Measurements from ENCODE around the gene PNPLA2.

Gene PNPLA2

GRCh38 chr11:776561-777287 lies 42.0 kb upstream of the PNPLA2 start:
- H3K27ac ChIP-seq (ENCODE audit: low read depth, low read length): peak overlapping the region; percentile 85
- H3K36me3 ChIP-seq (ENCODE audit: control insufficient read depth, insufficient read depth, low read length): peaks cover 37% of the 10 kb centered on the region
- peaks cover 20% of the 10 kb centered on the region for H3K4me1 ChIP-seq (ENCODE audit: control insufficient read depth, insufficient read depth, low read length)

GRCh38 chr11:777288-778255 lies 41.1 kb upstream of the PNPLA2 start, which contains the start of gene GATD1:
Gene GATD1 (minus strand): TSS chr11:777487. CDS start chr11:777462, 25 bp downstream.
- peaks cover 29% of the 10 kb centered on the region for H3K36me3 ChIP-seq (ENCODE audit: control insufficient read depth, insufficient read depth, low read length)
- no peaks in the 10 kb centered on the region for H3K27me3 ChIP-seq (ENCODE audit: control insufficient read depth, insufficient read depth, low read length)
- peaks cover 27% of the 10 kb centered on the region for H3K4me1 ChIP-seq (ENCODE audit: control insufficient read depth, insufficient read depth, low read length)
- no peaks in the 10 kb centered on the region for H3K9me3 ChIP-seq (ENCODE audit: control insufficient read depth, insufficient read depth, low read depth, low read length)
- H3K4me3 ChIP-seq (ENCODE audit: low read depth, low read length): peak within 1 kb of the TSS; percentile 96
- H3K27ac ChIP-seq (ENCODE audit: low read depth, low read length): peak within 1 kb of the TSS; percentile 86
- peak within 1 kb of the TSS; percentile 93 for H3K9ac ChIP-seq (ENCODE audit: low read length)

More at GRCh38 chr11:776561-777287, 42.0 kb upstream of the PNPLA2 start:
- H3K4me3 ChIP-seq (ENCODE audit: low read depth, low read length): peak overlapping the region; percentile 96
- no peaks in the 10 kb centered on the region for H3K27me3 ChIP-seq (ENCODE audit: control insufficient read depth, insufficient read depth, low read length)
- peak overlapping the region; percentile 93 for H3K9ac ChIP-seq (ENCODE audit: low read length)
- no peaks in the 10 kb centered on the region for H3K9me3 ChIP-seq (ENCODE audit: control insufficient read depth, insufficient read depth, low read depth, low read length)

- H3K9me3 ChIP-seq (ENCODE audit: control insufficient read depth, insufficient read depth, low read depth, low read length): no peaks in the 10 kb centered on the region
- H3K27me3 ChIP-seq (ENCODE audit: control insufficient read depth, insufficient read depth, low read length): no peaks in the 10 kb centered on the region
- peaks cover 38% of the 10 kb centered on the region for H3K4me1 ChIP-seq (ENCODE audit: control insufficient read depth, insufficient read depth, low read length)
- H3K27ac ChIP-seq (ENCODE audit: low read depth, low read length): no peak overlapping the region
- no peak overlapping the region for H3K4me3 ChIP-seq (ENCODE audit: low read depth, low read length)
- peaks cover 15% of the 10 kb centered on the region; the same call in 1 of the 2 replicates for H3K36me3 ChIP-seq (ENCODE audit: control insufficient read depth, insufficient read depth, low read length)
- H3K9ac ChIP-seq (ENCODE audit: low read length): no peak overlapping the region
These were observed 39.4 kb upstream of the PNPLA2 start for GRCh38 chr11:778976-779954.

- Histone ChIP-seq H3K4me3 (ENCODE audit: low read depth, low read length) (no peak overlapping the region), H3K9me3 (ENCODE audit: control insufficient read depth, insufficient read depth, low read depth, low read length) (no peaks in the 10 kb centered on the region), H3K36me3 (ENCODE audit: control insufficient read depth, insufficient read depth, low read length) (peaks cover 12% of the 10 kb centered on the region; the same call in 1 of the 2 replicates), H3K27ac (ENCODE audit: low read depth, low read length) (no peak overlapping the region), H3K9ac (ENCODE audit: low read length) (no peak overlapping the region), H3K27me3 (ENCODE audit: control insufficient read depth, insufficient read depth, low read length) (no peaks in the 10 kb centered on the region), H3K4me1 (ENCODE audit: control insufficient read depth, insufficient read depth, low read length) (peaks cover 36% of the 10 kb centered on the region)
These were observed 38.7 kb upstream of the PNPLA2 start for GRCh38 chr11:779955-780532.

- peaks cover 30% of the 10 kb centered on the region for H3K4me1 ChIP-seq (ENCODE audit: control insufficient read depth, insufficient read depth, low read length)
- H3K36me3 ChIP-seq (ENCODE audit: control insufficient read depth, insufficient read depth, low read length): peaks cover 11% of the 10 kb centered on the region; the same call in 1 of the 2 replicates
- H3K27me3 ChIP-seq (ENCODE audit: control insufficient read depth, insufficient read depth, low read length): no peaks in the 10 kb centered on the region
- H3K9me3 ChIP-seq (ENCODE audit: control insufficient read depth, insufficient read depth, low read depth, low read length): no peaks in the 10 kb centered on the region
- H3K9ac ChIP-seq (ENCODE audit: low read length): no peak overlapping the region
- no peak overlapping the region for H3K4me3 ChIP-seq (ENCODE audit: low read depth, low read length)
- no peak overlapping the region for H3K27ac ChIP-seq (ENCODE audit: low read depth, low read length)
These were observed 36.2 kb upstream of the PNPLA2 start for GRCh38 chr11:782264-783174.

GRCh38 chr11:783581-784015 lies 35.1 kb upstream of the PNPLA2 start:
- Histone ChIP-seq H3K36me3 (ENCODE audit: control insufficient read depth, insufficient read depth, low read length) (peaks cover 11% of the 10 kb centered on the region; the same call in 1 of the 2 replicates), H3K9ac (ENCODE audit: low read length) (no peak overlapping the region), H3K4me1 (ENCODE audit: control insufficient read depth, insufficient read depth, low read length) (peaks cover 24% of the 10 kb centered on the region), H3K9me3 (ENCODE audit: control insufficient read depth, insufficient read depth, low read depth, low read length) (no peaks in the 10 kb centered on the region), H3K27me3 (ENCODE audit: control insufficient read depth, insufficient read depth, low read length) (no peaks in the 10 kb centered on the region), H3K27ac (ENCODE audit: low read depth, low read length) (no peak overlapping the region), H3K4me3 (ENCODE audit: low read depth, low read length) (peak overlapping the region; percentile 36)

- Histone ChIP-seq H3K4me1 (ENCODE audit: control insufficient read depth, insufficient read depth, low read length) (peaks cover 32% of the 10 kb centered on the region), H3K9me3 (ENCODE audit: control insufficient read depth, insufficient read depth, low read depth, low read length) (no peaks in the 10 kb centered on the region), H3K4me3 (ENCODE audit: low read depth, low read length) (no peak overlapping the region), H3K36me3 (ENCODE audit: control insufficient read depth, insufficient read depth, low read length) (no peaks in the 10 kb centered on the region), H3K9ac (ENCODE audit: low read length) (no peak overlapping the region), H3K27me3 (ENCODE audit: control insufficient read depth, insufficient read depth, low read length) (peaks cover 4% of the 10 kb centered on the region; the same call in 1 of the 2 replicates), H3K27ac (ENCODE audit: low read depth, low read length) (no peak overlapping the region)
These were observed 32.3 kb upstream of the PNPLA2 start for GRCh38 chr11:786235-787083.

- Histone ChIP-seq H3K27ac (ENCODE audit: low read depth, low read length) (no peak overlapping the region), H3K9me3 (ENCODE audit: control insufficient read depth, insufficient read depth, low read depth, low read length) (no peaks in the 10 kb centered on the region), H3K36me3 (ENCODE audit: control insufficient read depth, insufficient read depth, low read length) (no peaks in the 10 kb centered on the region), H3K9ac (ENCODE audit: low read length) (no peak overlapping the region), H3K4me3 (ENCODE audit: low read depth, low read length) (no peak overlapping the region), H3K27me3 (ENCODE audit: control insufficient read depth, insufficient read depth, low read length) (peaks cover 4% of the 10 kb centered on the region; the same call in 1 of the 2 replicates), H3K4me1 (ENCODE audit: control insufficient read depth, insufficient read depth, low read length) (peaks cover 24% of the 10 kb centered on the region)
These were observed 31.5 kb upstream of the PNPLA2 start for GRCh38 chr11:787084-787675.

All from HUES6 (cell line).